ENCODE results near the gene CLDN15.
"Not testable (repeated sequence)": the region's sequence is repeated elsewhere in the genome, so short reads cannot be mapped to it uniquely, and the experiment has no call there.

Gene CLDN15

DNA sequence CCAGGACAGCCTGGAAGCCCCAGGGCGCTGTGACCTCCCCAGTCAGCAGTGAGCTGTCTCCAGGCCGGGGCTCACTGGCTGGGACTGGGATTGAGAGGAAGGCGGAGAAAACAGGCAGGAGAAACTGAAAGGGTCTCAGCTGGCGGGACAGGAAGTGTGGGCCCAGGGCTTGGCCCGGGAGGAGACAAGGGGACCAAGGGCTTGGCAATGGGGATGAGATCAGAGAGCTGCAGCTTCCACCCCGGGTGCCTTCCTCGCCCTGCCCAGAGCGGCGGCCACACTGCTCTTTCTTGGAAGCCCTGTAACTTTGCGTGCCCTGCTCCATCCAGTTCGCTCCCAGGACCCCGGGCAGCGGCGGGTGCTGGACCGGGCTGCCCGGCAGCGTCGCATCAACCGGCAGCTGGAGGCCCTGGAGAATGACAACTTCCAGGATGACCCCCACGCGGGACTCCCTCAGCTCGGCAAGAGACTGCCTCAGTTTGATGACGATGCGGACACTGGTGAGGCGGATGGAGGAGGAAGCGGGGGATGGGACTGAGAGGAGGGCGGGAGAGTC lies 15.2 kb downstream of the CLDN15 start:
- no peak for DNase-seq (ENCODE audit: low read depth)

DNA sequence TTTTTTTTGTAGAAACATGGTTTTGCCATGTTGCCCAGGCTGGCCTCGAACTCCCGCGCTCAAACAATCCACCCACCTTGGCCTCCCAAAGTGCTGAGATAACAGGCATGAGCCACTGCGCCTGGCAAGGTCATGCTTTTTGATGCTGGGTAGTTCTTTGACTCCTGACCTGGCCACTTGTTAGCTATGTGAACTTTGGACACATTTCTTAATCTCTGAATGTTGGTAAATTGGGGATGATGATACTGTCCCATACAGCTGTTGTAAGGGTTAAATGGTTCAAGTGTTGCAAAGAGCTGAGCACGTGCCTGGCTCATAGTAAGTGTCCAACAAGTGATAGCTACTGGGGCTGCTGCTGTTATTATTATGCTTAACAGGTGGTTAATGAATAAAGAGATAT lies 17.3 kb downstream of the CLDN15 start:
- DNase-seq (ENCODE audit: low read depth), result no peak

DNA sequence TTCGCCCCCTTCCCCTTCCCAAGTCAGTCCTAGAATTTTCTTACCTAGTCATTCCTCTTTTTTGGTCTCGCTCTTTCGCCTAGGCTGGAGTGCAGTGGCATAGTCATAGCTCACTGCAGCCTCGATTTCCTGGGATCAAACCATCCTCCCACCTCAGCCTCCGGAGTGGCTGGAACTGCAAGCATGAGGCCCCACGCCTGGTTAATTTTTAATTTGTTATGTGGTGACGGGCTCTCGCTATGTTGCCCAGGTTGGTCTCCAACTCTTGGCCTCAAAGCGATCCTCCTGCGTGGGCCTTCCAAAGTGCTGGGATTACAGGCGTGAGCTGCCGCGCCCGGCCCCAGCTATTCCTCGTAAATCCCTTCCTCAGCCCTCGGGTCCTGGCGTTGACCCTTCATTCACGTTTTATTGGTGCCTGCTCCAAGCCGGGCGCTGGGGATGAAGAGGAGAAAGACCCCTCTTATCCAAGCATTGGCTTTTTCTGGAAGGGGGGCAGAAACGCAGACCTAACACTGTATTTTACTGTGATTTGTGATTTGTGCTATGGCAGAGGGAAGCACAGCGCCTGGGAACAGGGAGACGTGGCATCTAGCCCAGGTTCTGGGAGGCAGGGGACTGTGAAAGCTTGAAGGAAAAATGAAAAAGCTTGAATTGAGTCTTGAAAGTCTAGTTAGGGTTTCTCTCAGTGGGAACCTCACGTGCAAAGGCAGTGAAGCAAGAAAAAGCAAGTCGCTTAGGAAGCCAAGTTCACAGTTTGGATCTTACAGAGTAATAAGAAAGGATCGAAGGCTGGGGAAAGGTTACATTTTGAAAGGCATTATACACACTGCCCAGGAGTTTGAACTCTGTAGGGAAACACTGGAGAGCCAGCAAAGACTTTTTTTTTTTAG lies 19.1 kb downstream of the CLDN15 start:
- DNase-seq (ENCODE audit: low read depth), result no peak

DNA sequence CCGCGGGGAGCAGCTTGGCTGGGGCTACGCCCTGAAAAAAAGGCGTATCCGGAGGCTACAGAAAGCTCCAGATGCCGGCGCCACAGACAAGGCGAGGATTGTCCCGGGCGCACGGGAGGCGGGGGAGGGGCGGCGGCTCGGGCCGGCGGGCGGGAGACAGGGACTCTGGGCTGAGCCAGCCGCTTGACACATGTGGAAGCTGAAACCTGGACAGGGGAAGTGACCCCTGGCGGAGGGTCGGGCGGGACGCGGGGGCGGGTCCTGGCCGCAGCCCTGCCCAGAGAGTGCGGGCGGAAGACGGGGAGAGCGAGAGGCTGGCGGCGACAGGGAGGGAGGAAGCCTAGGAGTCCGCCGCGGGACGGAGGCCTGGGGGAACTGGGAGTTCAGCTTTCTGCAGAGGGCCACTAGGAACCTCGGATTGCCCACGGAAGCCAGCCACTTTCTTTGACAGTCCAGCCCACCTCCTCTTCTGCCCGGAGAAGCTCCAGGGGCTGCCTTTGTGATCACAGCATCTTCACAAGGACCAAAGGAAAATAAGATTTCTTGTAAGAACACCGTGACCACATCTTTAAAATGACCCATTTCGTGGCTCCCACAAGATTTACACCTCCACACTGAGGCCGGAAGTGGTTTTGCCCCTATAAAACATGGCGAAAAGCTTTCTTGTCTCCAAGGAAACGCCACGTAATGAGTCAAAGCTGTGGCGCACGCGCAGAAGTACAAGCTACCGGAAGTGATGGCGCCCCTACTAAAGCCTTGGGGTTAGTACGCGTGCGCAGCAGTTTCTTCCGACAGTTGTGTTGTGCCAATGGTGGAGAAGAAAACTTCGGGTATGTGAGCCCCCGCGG lies 20.0 kb downstream of the CLDN15 start, which contains the start of the genes PLOD3 and ZNHIT1:
Gene PLOD3, minus strand, starts transcription at position 194 of the 848 bp plus-strand sequence. CDS start 307 bp downstream, outside the sequence.
Gene ZNHIT1, plus strand, starts transcription at position 778 of the 848 bp plus-strand sequence. Its CDS starts 31 bp downstream, at position 809.
- peak; percentile 88 for DNase-seq (ENCODE audit: low read depth)

DNA sequence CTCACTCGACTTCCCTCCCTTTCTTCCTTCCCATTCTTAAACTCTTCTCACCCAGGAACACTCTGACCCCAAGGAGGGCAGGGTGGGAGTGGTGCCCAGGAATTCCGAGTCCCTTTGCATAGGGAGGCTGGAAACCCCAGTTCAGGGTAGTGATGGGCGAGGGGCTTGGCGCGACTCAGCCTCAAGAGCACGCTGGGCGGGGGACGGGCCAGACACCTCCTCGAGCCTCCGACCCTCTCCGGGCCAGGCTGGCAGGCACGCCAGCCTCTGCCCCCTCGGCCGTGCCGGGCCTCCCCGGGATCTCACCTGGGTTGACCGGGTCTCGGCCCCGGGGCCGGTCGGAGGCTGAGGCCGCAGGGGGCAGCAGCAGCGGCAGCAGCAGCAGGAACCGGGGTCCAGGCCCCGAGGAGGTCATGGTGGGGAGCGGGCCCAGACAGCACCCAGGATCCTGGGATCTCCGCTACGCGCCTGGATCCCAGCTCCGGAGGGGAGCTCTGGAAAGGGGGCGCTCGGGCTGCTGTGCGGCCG lies 20.7 kb downstream of the CLDN15 start:
- no peak for DNase-seq (ENCODE audit: low read depth)

DNA sequence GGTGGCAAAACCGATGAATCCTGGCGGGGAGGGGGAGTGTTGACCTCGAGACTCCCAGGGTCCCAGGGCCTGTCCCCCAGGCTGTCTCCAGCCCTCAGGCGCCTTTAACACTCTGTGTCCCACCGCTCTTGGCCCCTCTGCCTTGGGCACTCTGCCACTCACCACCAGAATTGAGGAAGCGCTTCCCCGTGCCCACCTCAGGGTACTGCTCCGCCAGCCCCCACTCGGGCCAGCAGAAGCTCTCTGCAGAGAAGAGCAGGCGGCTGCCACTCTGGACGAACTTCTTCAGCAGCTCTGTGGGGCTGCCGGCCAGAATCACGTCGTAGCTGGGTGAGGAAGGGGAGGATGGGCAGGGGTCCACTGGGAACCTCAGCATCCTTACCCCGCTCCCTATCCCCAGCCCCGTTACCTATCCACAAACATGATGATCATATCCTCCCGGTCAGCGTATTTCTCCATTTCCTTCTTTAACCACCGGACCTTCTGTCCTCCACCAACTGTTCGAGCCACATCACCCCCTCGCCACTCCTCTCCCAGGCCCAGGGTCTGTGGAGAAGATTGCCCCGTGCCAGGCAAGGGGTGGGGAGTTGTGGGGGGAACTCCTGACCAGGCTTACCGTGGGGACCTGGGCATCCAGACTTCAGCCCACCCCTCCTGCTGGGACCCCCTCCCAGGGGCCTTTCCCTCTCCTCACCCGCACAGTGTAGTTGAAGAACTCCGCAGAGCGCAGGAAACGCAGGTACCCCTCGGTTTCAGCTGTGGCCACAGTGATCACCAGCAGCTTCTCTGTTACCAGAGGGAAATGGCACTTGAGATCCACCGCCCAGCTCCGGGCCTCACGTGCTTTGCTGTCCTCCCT lies 21.4 kb downstream of the CLDN15 start:
- no peak for DNase-seq (ENCODE audit: low read depth)

DNA sequence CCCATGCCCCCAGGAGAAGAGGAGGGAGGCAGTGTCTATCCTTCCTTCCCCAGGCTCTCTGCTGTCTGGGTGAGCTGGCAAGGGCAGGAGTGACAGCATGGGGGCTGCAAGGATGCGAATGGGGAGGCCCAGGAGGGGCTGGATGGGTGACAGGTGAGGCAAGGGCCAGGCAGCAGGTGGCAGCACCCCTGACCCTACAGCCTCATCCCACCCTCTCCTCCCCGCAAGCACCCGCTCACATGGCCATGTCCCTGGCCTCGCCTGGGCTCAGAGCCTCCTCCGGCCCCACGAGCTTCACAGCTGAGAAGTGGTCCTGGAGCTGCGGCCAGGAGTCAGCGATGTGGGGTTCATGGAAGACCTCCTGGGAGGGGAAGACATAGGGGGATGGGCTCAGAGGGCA lies 25.6 kb downstream of the CLDN15 start:
- no peak for DNase-seq (ENCODE audit: low read depth)

DNA sequence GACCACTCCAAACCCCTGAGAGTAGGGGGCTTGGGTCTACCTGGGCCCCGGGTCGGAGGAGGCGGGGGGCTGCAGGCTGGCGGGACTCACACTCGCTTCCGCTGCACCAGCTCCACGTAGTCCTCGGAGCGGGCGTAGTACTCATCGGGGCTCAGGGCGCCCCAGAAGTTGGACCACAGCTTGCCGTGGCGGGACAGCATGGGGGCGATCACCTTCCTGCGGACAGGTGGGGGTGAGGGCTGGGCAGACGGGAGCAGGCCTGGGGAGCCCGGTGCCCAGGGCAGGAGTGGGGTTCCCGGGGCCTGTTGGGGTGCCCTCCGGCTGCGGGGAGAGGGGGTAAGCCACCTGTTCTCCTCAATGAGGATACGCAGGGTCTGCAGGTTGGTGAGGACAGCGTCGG lies 26.1 kb downstream of the CLDN15 start:
- no peak for DNase-seq (ENCODE audit: low read depth)

DNA sequence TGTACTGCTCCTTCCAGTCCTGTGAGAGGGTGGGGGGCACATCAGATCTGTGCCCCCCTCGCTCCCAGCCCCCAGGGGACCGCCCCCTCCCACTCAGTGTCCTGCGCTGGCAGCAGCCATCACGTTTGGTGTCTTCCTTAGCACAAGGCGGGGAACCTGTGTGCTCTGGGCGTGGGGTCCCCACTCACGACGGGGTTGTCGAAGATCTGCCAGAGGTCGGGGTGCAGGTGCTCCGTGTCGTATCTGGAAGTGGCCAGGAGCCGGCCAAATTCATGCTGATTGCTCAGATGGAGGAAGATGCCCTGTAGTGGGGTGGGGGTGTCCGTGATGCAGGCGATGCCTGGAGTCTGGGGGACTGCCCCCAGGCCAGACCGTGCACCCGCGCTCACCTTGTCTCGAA lies 27.5 kb downstream of the CLDN15 start:
- no peak for DNase-seq (ENCODE audit: low read depth)

DNA sequence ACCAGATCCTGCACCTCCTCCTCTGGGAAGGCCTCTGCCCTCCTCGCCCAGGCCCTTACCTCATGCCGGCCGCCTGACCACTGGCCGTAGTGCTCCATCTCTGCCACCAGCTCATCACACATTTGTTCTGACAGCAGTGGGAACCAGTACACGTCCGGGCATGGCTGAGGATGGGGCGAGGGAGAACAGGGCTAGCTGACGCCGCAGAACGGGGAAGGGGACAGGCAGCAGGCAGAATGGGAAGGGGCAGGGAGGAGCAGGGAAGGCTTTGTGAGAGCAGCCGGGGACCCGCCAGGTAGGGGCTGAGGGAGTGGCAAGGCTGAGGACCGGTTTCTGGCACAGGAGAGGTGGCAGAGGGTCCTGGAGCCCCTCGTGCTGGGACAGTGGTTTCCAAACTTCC lies 28.8 kb downstream of the CLDN15 start:
- DNase-seq (ENCODE audit: low read depth), result no peak

DNA sequence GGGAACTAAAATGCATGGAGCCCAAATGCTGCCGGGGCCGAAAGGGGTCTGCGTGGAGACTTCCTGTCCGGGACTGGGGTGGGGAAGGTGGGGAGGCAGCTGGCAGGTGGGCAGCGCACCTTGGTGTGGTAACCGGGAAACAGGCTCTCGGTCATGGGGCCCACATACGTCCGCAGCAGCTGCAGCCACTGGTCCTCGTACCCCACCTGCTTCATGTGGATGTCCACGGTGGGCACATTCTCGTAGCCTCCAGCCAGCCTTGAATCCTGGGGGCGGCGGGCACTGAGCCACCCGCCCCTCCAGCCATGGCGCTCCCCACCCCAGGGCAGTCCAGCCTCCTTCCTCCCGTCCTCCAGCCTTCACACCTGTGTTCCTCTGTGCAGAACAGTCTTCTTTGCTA lies 30.1 kb downstream of the CLDN15 start:
- DNase-seq (ENCODE audit: low read depth), result no peak

DNA sequence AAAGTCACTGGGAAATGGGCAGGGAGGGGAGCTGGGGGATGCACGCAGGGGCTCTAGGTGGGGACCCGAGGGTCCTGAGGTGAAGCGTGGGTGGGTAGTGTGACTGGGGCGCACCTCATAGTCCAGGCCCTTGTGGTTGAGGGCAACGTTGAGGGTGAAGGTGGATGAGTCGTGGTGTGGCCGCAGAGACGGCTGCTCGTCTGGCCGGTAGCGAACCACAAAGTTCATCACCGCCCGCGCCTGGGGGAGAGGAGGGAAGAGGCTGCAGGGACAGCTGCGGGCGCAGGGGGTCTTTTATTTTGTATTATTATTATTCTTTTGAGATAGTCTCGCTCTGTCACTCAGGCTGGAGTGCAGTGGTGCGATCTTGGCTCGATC lies 30.9 kb downstream of the CLDN15 start:
- no peak for DNase-seq (ENCODE audit: low read depth)

DNA sequence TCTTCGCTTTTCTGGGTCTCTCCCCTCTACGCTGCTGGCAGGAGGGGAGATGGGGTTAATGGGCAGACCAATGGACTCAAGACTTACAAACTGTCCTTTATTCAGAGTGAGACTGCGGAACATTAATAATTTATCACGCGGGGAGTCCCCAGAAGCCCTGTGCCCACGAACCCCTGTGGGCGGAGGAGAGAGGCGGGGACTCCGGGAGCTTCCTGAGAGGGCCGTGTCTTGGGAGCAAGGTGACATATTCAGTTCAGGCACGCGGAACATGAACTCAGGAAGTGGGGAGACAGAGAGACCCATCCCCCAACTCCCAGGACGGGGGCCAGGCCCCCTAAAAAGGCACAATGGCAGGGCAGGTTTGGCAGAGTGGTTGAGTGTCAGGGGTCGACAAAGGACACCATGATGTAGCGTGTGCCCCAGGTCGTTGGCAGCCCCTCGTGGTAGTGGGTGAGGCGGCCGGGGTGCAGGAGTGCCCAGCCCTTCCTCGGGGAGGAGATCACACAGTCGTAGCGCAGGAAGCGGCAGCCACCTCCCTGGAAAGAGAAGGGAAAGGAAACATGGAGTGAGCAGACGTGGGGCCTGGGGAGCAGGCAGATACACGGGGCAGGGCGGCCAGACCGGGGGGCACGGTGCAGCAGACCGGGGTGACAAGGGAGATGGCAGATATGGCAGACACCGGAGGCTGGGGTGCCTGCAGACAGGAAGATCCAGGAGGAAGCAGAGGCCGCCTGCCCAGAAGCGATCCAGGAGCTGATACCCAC lies 31.5 kb downstream of the CLDN15 start:
- DNase-seq (ENCODE audit: low read depth), result no peak

DNA sequence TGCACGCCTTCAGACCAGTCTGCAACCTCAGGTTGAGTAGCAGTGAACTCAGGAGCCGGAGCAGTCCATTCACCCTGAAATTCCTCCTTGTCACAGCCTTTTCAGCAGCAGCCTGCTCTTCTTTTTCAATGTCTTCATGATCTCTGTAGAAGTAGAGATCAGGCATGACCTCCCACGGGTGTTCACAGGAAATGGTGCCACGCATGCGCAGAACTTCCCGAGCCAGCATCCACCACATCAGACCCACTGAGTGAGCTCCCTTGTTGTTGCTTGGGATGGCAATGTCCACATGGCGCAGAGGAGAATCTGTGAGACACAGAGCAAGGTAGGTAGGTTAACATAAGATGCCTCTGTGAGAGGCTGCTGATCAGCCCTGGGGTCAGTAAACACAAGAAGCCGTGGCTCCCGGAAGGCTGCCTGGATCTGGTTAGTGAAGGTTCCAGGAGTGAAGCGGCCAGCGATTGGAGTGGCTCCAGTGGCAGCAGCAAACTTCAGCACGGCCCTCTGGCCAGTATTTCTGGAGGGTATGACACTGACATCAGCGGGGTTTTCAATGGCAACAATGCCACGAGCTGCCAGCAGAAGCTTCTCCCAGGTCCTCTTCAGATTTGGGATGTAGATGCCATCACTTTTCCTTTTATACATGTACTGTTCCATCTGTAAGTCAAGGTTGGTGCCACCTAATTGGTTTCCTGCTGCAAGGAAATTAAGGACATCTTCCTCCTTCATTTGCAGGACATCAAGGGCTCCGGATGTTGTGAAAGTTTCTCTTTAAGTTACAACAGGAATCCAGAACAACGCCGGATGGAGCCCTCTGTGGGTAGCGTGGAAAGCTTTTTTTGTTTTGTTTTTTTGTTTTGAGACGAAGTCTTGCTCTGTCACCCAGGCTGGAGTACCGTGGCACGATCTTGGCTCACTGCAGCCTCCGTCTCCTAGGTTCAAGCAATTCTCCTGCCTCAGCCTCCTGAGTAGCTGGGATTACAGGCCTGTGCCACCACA lies 33.6 kb downstream of the CLDN15 start:
- not testable (repeated sequence) for DNase-seq (ENCODE audit: low read depth)

DNA sequence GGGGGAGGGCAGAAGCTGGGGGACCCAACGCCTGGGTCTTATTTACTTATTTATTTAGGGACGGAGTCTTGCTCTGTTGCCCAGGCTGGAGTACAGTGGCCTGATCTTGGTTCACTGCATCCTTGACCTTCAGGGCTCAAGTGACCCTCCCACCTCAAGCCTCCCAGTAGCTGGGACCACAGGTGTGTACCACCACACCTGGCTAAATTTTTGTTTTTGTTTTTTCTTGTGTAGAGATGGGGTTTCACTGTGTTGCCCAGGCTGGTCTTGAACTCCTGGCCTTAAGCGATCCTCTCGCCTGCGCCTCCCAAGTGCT lies 35.0 kb downstream of the CLDN15 start:
- DNase-seq (ENCODE audit: low read depth), result no peak

DNA sequence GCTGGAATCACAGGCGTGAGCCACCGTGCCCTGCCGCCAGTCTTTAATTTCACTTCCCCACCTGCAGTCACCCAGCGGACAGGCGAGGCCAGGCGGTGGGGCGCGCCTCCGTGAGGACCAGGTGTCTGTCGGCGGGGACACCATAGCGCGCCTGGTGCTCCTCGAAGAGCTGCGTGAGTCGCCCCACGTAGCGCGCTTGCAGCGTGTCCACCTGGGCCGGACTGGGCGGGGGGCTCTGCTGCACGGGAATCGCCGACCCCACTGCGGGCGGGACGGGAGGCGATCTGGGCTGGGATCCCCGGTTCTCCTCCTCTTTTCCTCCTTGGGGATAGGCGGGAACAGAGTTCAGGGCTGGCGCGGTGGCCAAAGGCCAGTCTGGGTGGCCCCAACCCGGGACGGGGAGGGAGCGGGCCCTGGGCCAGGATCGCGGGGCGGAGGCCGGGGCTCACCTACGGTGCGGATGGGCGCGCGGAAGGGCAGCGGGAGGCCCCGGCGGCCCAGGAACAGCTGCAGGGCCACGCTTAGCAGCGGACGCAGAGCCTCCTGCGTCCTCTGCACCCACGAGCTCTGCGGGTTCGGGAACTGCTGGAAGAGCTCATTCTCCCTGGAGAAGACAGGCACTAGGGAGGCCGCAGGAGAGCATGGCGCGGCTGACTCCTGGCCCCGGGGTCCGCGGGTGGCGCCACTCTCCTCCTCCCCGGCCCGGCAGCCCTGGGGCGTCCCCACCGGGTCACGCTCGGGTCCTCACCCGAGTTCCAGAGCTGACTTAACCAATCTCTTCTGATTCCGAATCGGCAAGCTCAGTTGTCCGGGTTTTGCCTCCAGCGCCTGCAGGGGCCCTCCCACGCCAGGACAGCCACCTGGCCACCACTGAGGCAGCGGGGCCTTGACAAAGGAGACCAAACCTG lies 35.7 kb downstream of the CLDN15 start:
- DNase-seq (ENCODE audit: low read depth), result no peak

DNA sequence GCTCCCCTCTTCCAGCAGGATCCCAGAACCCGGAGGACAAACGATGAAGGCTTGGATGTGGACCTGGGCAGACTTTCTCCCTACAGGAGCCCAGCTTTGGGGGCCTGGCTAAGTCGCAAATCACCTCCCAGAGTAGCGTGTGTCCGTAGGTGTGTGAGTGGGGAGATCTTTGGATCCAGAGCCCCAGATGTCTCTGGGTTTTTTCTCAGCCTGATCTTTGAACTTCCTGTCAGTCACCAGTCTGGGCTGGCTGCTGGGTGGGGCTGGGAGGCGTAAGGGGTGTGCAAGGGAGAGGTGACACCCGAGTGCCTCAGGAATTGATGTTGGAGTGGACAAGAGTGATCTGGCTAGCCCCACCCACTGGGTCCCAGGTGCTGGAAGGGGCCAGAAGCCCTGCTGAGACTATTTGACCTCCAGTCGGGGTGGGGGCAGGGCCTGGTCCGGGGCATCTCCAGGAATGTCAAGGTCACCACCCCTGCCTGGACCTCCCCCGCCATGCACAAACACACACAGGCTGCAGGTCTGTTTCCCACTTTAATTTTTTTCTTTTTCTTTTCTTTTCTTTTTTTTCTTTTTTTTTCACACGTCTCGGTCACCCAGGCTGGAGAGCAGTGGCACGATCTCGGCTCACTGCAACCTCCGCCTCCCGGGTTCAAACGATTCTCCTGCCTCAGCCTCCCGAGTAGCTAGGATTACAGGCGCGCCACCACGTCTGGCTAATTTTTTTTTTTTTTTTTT lies 36.6 kb downstream of the CLDN15 start, which contains the start of gene MOGAT3:
Gene MOGAT3, minus strand, starts transcription at position 175 of the 738 bp plus-strand sequence. CDS start 182 bp downstream, outside the sequence.
- DNase-seq (ENCODE audit: low read depth), result no peak

DNA sequence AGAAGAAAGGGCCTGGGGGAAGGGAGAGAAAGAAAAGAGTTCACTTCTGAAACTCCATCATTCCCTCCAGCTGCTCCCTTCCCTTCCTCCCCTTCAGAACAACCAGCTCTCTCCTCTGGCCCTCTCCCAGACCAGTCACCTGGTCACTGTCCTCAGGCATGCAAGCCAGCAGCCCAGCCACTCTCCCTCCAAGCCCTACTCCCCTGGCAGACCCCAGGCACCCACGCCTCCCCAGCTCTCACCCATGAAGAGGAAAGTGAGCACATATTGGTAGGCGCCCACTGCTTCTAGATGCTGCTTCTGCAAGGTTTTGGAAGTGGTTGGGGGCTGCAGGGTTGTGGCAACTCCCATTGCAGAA lies 37.1 kb downstream of the CLDN15 start:
- DNase-seq (ENCODE audit: low read depth), result no peak

All from stimulated activated CD8-positive, alpha-beta memory T cell treated with anti-CD3 and anti-CD28 coated beads, Interleukin-7, amount 100 ng/mL, for 24 hours (primary cell).